Lung (tissue), 12 donors: ENCODE data around the gene TRPM3. TPM values are rescaled to one million over a fixed set of nuclear protein-coding genes. Genes with fewer than 3 reads are reported as not detected.
A peak's percentile ranks its signal among the peaks of the same experiment; 100 is the strongest.

Experiments used
- ATAC-seq: fragments of 200-7000 bp; cut with Tn5 transposase; one replicate; pipeline ENCODE4 v1.9.1; 2020; ENCODE audit warnings: moderate number of reproducible peaks; ENCODE audit not compliant: insufficient read depth, low FRiP score
- DNase-seq, 3 donors: peaks; one replicate each; pipeline ENCODE4 v3.0.0-alpha.2; 2013 to 2017
- H3K27ac ChIP-seq, 2 donors: one replicate each; pipeline ENCODE4 v1.5.1; 2013; ENCODE audit warnings: mild to moderate bottlenecking in 2 of 2, moderate library complexity in 2 of 2, control low read depth in 1 of 2, inconsistent platforms in 1 of 2, low read depth in 1 of 2, low read length in 1 of 2
- H3K27me3 ChIP-seq, 3 donors: one replicate each; pipeline ENCODE4 v1.5.1; 2013; ENCODE audit warnings: low read length in 2 of 3; ENCODE audit not compliant: control insufficient read depth in 3 of 3, insufficient read depth in 3 of 3
- H3K36me3 ChIP-seq, 4 donors: one replicate each; pipeline ENCODE4 v1.5.1; 2013; ENCODE audit warnings: low read length in 4 of 4, mild to moderate bottlenecking in 1 of 4, moderate library complexity in 1 of 4; ENCODE audit not compliant: control insufficient read depth in 4 of 4, insufficient read depth in 4 of 4
- H3K4me1 ChIP-seq, 5 donors: one replicate each; pipeline ENCODE4 v1.5.1; 2013; ENCODE audit warnings: low read length in 5 of 5, mild to moderate bottlenecking in 2 of 5, moderate library complexity in 1 of 5; ENCODE audit not compliant: control insufficient read depth in 5 of 5, insufficient read depth in 5 of 5
- H3K4me3 ChIP-seq: one replicate; pipeline ENCODE4 v1.5.1; 2013; ENCODE audit warnings: mild to moderate bottlenecking, control low read depth, moderate library complexity
- H3K9ac ChIP-seq, 2 donors: one replicate each; pipeline ENCODE4 v1.5.1; 2013; ENCODE audit warnings: low read length in 2 of 2, control low read depth in 1 of 2; ENCODE audit not compliant: insufficient read depth in 1 of 2
- H3K9me3 ChIP-seq, 4 donors: one replicate each; pipeline ENCODE4 v1.5.1; 2013; ENCODE audit warnings: low read length in 3 of 4, mild to moderate bottlenecking in 1 of 4, moderate library complexity in 1 of 4; ENCODE audit not compliant: control insufficient read depth in 4 of 4, insufficient read depth in 3 of 4
- WGBS, 2 donors: extraction: QIAGEN DNeasy Blood & Tissue Kit; methylation state at CpG; one replicate each; pipeline ENCODE4 v1.1.7; 2013; 5-methylcytosine and 5-hydroxymethylcytosine counted together
- polyA plus RNA-seq, 2 donors: library from polyadenylated mRNA; stranded (reverse); fragments of 200-250 nt; gene quantifications; one replicate each; pipeline ENCODE4 v1.2.1, GENCODE V29; 2013
- total RNA-seq, 2 donors: library from RNA; depleted of rRNA in 1 of 2; stranded (reverse); fragments of >200 nt in 1 of 2; gene quantifications; one replicate each; pipeline ENCODE4 v1.2.1, GENCODE V29; 2014 to 2021
- TF ChIP-seq, protein P1 (sequence below): IDR thresholded peaks from 2 replicates; pipeline ENCODE4 v1.5.1; 2012; ENCODE audit warnings: mild to moderate bottlenecking; ENCODE audit errors: control extremely low read depth, extremely low read depth
- donor health status: control.
- donor health status: control.
- donor health status: Bipolar disorder and iron deficiency.
- donor health status: healthy.
- donor health status: DM: yes; HTN: yes; CAD: no.

TRPM3 gene
- total and polyA plus RNA-seq, 4 donors = 0.02 to 1.4 (median 0.49) TPM; not detected in 1

GRCh38 chr9:70564468-70565335 lies 556.7 kb downstream of the TRPM3 start:
- no peak overlapping the region for H3K9ac ChIP-seq
- no peak for ATAC-seq
- TF ChIP-seq, protein P1, sequence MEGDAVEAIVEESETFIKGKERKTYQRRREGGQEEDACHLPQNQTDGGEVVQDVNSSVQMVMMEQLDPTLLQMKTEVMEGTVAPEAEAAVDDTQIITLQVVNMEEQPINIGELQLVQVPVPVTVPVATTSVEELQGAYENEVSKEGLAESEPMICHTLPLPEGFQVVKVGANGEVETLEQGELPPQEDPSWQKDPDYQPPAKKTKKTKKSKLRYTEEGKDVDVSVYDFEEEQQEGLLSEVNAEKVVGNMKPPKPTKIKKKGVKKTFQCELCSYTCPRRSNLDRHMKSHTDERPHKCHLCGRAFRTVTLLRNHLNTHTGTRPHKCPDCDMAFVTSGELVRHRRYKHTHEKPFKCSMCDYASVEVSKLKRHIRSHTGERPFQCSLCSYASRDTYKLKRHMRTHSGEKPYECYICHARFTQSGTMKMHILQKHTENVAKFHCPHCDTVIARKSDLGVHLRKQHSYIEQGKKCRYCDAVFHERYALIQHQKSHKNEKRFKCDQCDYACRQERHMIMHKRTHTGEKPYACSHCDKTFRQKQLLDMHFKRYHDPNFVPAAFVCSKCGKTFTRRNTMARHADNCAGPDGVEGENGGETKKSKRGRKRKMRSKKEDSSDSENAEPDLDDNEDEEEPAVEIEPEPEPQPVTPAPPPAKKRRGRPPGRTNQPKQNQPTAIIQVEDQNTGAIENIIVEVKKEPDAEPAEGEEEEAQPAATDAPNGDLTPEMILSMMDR = no peak

DNA sequence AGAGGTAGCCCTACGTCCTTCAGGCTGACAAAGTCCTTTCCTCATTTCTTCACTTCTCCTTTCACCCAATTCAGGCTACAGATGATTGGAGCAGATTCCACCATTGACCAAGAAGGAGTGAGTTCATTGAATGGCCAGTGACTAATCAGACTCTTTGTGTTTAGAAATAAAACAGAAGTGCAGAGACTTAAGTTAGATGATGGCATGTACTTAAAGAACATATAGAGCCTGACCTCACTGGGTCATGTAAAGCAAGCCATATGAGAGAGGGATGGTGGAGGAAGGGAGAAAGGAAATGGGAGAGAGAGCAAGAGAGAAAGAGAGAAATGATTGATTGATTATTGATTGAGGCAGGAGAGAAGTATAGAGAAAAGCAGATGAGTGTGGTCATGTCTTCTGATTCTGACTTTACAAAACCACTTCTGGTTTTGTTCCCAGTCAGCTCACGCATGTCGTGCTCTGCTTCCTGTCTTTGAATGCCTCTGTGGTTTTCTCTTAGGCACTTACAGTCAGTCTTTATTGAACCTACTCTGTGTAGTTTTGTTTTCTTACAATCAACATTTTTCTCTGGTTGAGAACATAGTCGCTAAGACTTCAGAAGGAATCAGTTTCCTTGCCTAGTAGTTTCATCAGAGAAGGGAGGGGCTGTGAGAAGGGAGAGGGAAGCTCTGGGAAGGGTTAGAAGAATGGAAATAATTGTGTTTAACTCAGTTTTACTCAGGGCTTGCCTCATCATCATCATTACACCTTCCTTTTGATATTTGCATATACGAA lies 557.8 kb downstream of the TRPM3 start:
- 21 to 44% methylated on average over 5 of the region's 5 CpGs for WGBS, 2 donors
- peak; percentile 59 for ATAC-seq
- peak in 2 of 3 donors; percentile 25 to 51 for DNase-seq
- Histone ChIP-seq H3K4me1 (peaks cover 0 to 29% (median 7%) of the 10 kb centered on the region in 5 donors), H3K36me3 (no peaks in the 10 kb centered on the region), H3K9ac (no peak overlapping the region), H3K27ac (peak overlapping the region in 1 of 2 donors; percentile 88), H3K9me3 (no peaks in the 10 kb centered on the region), H3K4me3 (no peak overlapping the region), H3K27me3 (no peaks in the 10 kb centered on the region)
- TF ChIP-seq, protein P1 = no peak

More at GRCh38 chr9:70564468-70565335, 556.7 kb downstream of the TRPM3 start:
- Histone ChIP-seq H3K27ac (peak overlapping the region in 1 of 2 donors; percentile 69), H3K36me3 (no peaks in the 10 kb centered on the region), H3K4me1 (peaks cover 0 to 29% (median 7%) of the 10 kb centered on the region in 5 donors), H3K9me3 (no peaks in the 10 kb centered on the region), H3K27me3 (no peaks in the 10 kb centered on the region), H3K4me3 (no peak overlapping the region)
- peak; percentile 30 to 88 (median 82) for DNase-seq
- 81 to 87% methylated on average over 8 of the region's 8 CpGs for WGBS, 2 donors

- Histone ChIP-seq H3K4me3 (no peak overlapping the region), H3K9me3 (no peaks in the 10 kb centered on the region), H3K9ac (no peak overlapping the region), H3K27ac (peak overlapping the region; percentile 26 to 88), H3K4me1 (peaks cover 0 to 29% (median 7%) of the 10 kb centered on the region in 5 donors), H3K27me3 (no peaks in the 10 kb centered on the region), H3K36me3 (no peaks in the 10 kb centered on the region)
- TF ChIP-seq, protein P1 = no peak
- 89 to 90% methylated on average over 4 of the region's 4 CpGs for WGBS, 2 donors
- DNase-seq (no peak), ATAC-seq (no peak)
Observed at GRCh38 chr9:70563010-70563409, 558.4 kb downstream of the TRPM3 start.
